A673 (cell line): ENCODE measurements around the gene CFAP65.

Experiments
- EZH2 ChIP-seq: fragments of 200-600 bp; sonication (generic); IDR thresholded peaks from 2 replicates; pipeline ENCODE4 v1.6.1; 2017; ENCODE audit warnings: borderline replicate concordance, low read depth, mild to moderate bottlenecking, mixed read lengths, antibody characterized with exemption, low read length; ENCODE audit not compliant: poor library complexity, severe bottlenecking
- TF ChIP-seq, protein P1 (sequence below): fragments of 300-800, 200-600 bp; sonication (generic); conservative IDR thresholded peaks from 2 replicates; pipeline ENCODE4 v1.5.1; 2017; ENCODE audit warnings: low read depth, mild to moderate bottlenecking, antibody characterized with exemption, low read length, moderate library complexity, mixed read lengths

DNA sequence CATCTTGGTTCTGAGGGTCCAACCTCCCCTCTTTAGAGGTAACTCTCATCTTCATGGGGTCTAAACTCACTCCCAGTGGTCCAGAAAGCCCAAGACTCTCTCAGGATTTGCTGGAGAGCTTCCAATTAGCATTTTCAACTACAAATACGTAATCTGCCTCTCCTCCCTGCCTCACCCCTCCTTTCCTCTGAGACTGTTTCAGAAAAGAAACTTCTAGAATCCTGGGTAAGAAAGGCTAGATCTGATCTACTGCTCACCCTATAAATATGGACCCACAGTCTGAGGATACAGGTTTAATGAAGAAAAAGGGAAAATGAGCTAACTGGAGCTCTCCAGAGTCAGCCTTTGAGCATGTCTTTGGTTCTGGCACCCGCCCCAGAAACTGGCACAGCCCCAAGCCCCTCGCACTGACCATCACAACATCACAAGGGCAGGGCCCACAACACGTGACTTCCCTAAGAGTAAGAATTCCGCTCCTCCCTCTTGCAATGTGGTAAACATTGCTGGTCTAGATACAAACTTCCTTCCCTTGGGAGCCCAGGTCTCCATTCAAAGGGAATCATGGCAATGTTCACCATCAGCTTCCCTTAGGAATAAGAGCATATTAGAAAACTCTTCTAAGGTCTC, 41.1 kb upstream of the CFAP65 start:
- TF ChIP-seq, protein P1, sequence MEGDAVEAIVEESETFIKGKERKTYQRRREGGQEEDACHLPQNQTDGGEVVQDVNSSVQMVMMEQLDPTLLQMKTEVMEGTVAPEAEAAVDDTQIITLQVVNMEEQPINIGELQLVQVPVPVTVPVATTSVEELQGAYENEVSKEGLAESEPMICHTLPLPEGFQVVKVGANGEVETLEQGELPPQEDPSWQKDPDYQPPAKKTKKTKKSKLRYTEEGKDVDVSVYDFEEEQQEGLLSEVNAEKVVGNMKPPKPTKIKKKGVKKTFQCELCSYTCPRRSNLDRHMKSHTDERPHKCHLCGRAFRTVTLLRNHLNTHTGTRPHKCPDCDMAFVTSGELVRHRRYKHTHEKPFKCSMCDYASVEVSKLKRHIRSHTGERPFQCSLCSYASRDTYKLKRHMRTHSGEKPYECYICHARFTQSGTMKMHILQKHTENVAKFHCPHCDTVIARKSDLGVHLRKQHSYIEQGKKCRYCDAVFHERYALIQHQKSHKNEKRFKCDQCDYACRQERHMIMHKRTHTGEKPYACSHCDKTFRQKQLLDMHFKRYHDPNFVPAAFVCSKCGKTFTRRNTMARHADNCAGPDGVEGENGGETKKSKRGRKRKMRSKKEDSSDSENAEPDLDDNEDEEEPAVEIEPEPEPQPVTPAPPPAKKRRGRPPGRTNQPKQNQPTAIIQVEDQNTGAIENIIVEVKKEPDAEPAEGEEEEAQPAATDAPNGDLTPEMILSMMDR = no peak
- TF ChIP-seq EZH2 = no peak
